Large intestine (tissue), 3 donors: ENCODE results near the gene EEF1AKMT1. TPM values are rescaled to one million over a fixed set of nuclear protein-coding genes. Genes with fewer than 3 reads are reported as not detected.

Source experiments
- DNase-seq, 2 donors: peaks; one replicate each; pipeline versions ENCODE4 v3.0.0 to v3.0.0-alpha.2; 2013
- H3K27ac ChIP-seq: one replicate; pipeline ENCODE4 v1.5.1; 2013; ENCODE audit warnings: low read length
- H3K27me3 ChIP-seq: 2 replicates; pipeline ENCODE4 v1.6.1; 2013; ENCODE audit warnings: low read length; ENCODE audit not compliant: control insufficient read depth, insufficient read depth
- H3K36me3 ChIP-seq: 2 replicates; pipeline ENCODE4 v1.6.1; 2013; ENCODE audit warnings: low read length; ENCODE audit not compliant: control insufficient read depth, insufficient read depth
- H3K4me1 ChIP-seq: one replicate; pipeline ENCODE4 v1.6.1; 2013; ENCODE audit warnings: low read length; ENCODE audit not compliant: control insufficient read depth, insufficient read depth
- H3K4me3 ChIP-seq: one replicate; pipeline ENCODE4 v1.5.1; 2013; ENCODE audit warnings: low read length
- H3K9me3 ChIP-seq: one replicate; pipeline ENCODE4 v1.6.1; 2013; ENCODE audit warnings: mild to moderate bottlenecking, low read depth, low read length, moderate library complexity; ENCODE audit not compliant: control insufficient read depth
- WGBS: methylation state at CpG from one replicate; pipeline ENCODE4 v1.1.5; 2013; ENCODE audit warnings: low lambda C conversion rate; ENCODE audit not compliant: insufficient coverage; 5-methylcytosine and 5-hydroxymethylcytosine counted together
- polyA plus RNA-seq: library from polyadenylated mRNA; unstranded; fragments of 120-200 nt; gene quantifications from one replicate; pipeline ENCODE4 v1.2.1, GENCODE V29; 2013

Gene EEF1AKMT1
- polyA plus RNA-seq, 1 donor = 9.0 TPM

DNA sequence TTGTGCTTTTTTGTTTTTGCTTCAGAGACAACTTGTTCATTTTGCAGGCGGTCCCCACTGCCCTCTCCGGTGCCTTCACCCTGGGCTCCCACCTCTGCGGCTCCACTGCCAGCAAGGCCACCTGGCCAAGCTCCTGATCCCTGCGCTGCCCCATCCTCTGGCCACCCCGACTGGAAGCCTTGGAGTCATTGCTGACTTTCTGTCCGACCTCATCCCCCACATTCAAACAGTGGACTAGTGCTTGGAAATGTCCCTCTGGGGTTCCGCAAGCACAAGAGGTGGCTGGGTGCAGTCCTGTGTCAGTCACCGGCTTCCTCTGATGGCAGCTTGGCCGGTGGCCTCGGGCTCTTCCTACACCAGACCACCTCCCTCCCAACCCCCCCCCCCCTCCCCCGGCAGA, 53.3 kb downstream of the EEF1AKMT1 start:
- no CpG with 5 or more reads among the region's 11 CpGs for WGBS
- Histone ChIP-seq H3K27ac (no peak overlapping the region), H3K9me3 (peaks cover 4% of the 10 kb centered on the region), H3K4me1 (no peaks in the 10 kb centered on the region), H3K36me3 (no peaks in the 10 kb centered on the region), H3K27me3 (peaks cover 27% of the 10 kb centered on the region), H3K4me3 (no peak overlapping the region)
- no peak for DNase-seq

DNA sequence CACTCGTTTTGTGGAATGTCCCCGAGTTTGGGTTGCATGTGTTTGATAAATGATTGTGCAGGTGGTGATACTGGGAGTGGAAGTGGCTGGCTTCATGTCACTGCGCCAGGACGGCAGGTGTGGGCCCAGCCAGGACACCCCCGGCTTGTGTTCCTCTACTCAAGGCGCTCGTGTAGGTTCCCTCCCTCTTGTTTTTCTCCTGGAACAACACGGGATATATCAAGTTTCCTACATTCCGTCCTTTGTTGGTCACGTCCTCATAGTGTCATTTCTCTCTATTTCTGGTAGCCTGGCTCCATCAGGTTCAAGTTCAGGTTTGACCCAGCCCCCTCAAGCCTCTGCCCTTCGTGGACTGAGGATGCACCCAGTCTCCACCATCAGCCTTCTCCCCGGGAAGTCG, 54.0 kb downstream of the EEF1AKMT1 start:
- no peak overlapping the region for H3K27ac ChIP-seq
- WGBS = 70% methylated on average over 3 of the region's 13 CpGs
- no peaks in the 10 kb centered on the region for H3K4me1 ChIP-seq
- H3K4me3 ChIP-seq = no peak overlapping the region
- peaks cover 27% of the 10 kb centered on the region for H3K27me3 ChIP-seq
- no peak for DNase-seq
- H3K9me3 ChIP-seq = peaks cover 4% of the 10 kb centered on the region
- no peaks in the 10 kb centered on the region for H3K36me3 ChIP-seq

DNA sequence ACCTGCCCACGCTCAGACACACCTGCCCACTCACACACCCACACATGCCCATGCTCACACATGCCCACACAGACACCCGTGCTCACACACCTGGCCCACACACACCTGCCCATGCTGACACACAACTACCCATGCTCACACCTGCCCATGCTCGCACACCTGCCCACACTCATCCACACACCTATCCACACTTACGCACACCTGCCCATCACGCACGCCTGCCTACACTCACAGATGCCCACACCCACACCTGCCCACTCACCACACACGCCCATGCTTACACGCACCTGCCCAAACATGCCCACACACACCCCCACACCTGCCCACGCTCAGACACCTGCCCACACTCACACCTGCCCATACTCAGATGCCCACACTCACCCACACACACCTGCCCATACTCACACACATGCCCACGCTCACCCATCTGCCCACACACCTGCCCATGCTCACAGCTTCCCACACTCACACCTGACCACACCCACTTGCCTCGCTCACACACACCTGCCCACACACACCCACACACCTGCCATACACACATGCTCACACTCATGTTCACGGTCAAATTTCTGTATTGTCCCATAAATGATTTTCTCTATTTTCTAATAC, 54.7 kb downstream of the EEF1AKMT1 start:
- WGBS = 100% methylated on average over 1 of the region's 12 CpGs
- Histone ChIP-seq H3K4me1 (no peaks in the 10 kb centered on the region), H3K27ac (no peak overlapping the region), H3K9me3 (peaks cover 4% of the 10 kb centered on the region), H3K27me3 (peaks cover 32% of the 10 kb centered on the region), H3K4me3 (no peak overlapping the region), H3K36me3 (no peaks in the 10 kb centered on the region)
- DNase-seq = no peak

DNA sequence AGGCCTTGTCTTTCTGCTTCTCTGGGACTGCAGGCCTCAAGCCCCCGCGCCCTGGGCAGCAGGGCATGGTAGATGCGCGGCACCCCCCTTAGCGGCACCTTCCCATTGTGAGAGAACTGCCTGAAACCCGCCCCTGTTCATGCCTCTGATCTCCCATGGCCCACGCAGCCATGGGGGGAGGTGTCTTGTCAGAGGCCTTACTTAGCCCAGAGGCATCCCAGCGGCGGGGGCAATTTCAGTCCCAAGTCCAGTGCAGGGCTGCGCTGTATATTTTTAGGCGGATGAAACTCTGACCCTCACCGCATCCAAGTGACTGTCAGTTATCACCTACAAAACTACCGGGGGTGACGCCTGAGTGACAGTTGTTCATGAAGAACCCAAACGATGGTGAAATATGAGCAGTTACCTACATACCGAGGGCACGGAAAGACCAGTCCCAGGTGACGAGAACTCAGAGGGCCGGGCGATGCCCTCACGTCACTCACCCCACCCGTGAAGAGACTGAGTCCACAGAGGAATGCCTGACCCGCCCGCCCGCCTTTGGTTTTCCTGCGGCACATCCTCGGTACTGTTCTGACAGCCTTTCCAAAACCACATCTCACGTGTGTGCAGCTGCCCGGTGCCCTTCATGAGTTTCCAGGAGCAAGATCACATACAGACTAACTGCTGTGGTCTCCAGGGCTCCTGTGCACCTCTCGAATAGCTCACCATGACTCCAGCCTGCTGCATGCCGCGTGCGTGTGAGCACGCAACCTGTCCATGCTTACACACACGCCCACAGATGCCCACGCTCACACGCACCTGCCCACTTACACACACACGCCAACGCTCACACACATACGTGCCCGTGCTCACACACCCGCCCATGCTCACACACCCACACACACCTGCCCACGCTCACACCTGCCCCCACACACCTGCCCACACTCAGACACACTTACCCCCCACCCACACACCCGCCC, 55.9 kb downstream of the EEF1AKMT1 start:
- no peak for DNase-seq
- Histone ChIP-seq H3K4me1 (no peaks in the 10 kb centered on the region), H3K27me3 (peaks cover 35% of the 10 kb centered on the region), H3K36me3 (no peaks in the 10 kb centered on the region), H3K27ac (no peak overlapping the region), H3K9me3 (peaks cover 4% of the 10 kb centered on the region), H3K4me3 (no peak overlapping the region)
- WGBS = 80% methylated on average over 1 of the region's 44 CpGs

DNA sequence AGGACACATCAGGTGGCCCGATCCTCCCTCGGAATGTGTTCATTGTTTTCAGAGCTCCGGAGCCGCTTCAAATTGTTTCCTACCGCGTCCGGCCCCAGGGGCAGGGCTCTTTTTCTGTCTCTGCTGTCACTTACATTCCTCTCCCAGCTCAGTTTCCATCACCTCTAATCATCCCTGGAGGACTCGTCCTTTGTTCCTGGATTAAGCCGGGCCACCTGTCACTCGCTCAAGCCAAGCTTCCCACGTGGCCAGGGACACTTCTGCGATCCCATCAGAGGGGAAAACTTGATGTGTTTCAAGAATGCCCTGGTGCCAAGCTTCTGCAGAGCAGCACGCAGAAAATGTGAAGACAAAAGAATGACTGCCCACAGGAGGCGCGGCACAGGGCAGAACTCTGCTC, 56.8 kb downstream of the EEF1AKMT1 start:
- Histone ChIP-seq H3K9me3 (peaks cover 4% of the 10 kb centered on the region), H3K27ac (no peak overlapping the region), H3K4me1 (no peaks in the 10 kb centered on the region), H3K36me3 (no peaks in the 10 kb centered on the region), H3K27me3 (peaks cover 29% of the 10 kb centered on the region), H3K4me3 (no peak overlapping the region)
- WGBS = no CpG with 5 or more reads among the region's 15 CpGs
- DNase-seq = no peak

DNA sequence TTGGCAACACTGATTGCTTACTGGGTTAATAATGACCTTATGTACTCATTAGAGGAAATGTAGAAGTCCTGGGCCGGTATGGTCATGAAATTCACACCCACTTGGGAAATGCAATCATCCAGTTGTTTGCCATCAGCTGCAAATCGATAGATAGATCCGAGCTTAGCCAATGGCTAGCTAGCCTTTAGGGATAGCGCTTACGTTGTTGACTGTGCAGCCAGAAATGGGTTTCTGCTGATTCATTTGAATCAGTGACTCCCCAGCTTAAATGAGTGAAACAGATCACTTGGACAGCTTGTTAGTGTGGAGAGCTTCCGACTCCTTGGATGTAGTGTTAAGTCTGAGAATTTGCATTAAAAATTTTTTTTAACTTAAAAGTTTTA, 58.4 kb downstream of the EEF1AKMT1 start:
- H3K27me3 ChIP-seq = peaks cover 13% of the 10 kb centered on the region
- no peak overlapping the region for H3K4me3 ChIP-seq
- H3K36me3 ChIP-seq = no peaks in the 10 kb centered on the region
- no peak overlapping the region for H3K27ac ChIP-seq
- WGBS = no CpG with 5 or more reads among the region's 6 CpGs
- H3K4me1 ChIP-seq = no peaks in the 10 kb centered on the region
- no peaks in the 10 kb centered on the region for H3K9me3 ChIP-seq
- DNase-seq = no peak

DNA sequence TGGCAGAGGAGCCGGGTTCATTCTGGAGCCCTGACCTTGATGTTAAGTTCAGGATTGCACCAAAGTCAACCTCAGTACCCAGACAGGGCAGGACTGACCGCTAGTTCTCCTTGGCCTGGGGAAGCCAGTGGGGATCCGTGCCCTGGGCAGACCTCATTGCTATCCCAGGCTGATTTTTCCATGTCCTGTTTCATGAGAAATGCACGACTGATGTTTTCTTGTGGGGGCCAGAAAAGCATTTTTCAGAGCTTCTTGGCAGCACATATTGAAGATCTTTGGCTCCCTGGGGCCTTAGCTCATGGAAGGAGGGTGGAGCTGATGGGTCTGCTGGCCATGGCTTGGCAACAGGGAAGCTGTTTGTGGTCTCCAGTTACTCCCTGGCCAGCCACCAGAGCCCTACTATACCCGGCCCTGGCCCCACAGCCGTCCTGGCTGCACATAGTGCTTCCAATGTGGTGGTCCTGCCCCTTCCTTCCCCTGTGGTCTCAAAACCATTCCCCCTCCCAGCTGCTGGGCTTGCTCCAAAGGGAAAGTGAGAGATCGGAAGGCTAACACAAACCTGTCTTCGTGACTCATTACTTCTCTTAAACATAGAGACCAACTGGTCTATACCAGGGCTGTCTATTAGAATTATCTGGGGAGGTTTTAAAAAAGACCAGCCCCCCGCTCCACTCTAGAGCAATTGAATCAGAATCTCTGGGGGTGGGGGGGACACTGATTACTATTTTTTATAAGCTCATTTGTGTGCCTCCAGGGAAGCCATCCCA, 59.0 kb downstream of the EEF1AKMT1 start:
- Histone ChIP-seq H3K9me3 (no peaks in the 10 kb centered on the region), H3K27me3 (peaks cover 10% of the 10 kb centered on the region), H3K36me3 (no peaks in the 10 kb centered on the region), H3K4me1 (no peaks in the 10 kb centered on the region), H3K27ac (no peak overlapping the region), H3K4me3 (no peak overlapping the region)
- DNase-seq = peak in 1 of 2 donors; percentile 23
- no CpG with 5 or more reads among the region's 9 CpGs for WGBS

DNA sequence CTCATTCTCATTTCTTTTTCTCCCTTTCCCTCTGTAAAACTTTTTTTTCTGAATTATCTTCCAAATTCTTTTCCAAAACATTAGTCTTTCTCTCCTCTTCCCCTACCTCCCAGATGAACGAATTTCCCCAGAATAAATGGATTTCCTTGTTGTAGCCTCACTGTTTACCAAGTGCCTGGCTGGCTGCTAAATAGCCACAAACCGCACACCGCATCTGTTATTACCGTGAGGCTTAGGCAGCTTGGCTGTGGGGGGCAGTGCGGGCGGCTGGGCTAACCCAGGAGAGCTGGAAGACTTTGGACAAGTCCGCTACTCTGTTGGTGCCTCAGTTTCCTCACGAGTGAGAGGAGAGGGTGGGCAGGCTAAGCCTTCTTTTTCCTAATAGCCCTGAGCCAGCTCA, 59.6 kb downstream of the EEF1AKMT1 start:
- no peak overlapping the region for H3K4me3 ChIP-seq
- no peaks in the 10 kb centered on the region for H3K4me1 ChIP-seq
- 20% methylated on average over 1 of the region's 8 CpGs for WGBS
- peaks cover 10% of the 10 kb centered on the region for H3K27me3 ChIP-seq
- DNase-seq = no peak
- no peak overlapping the region for H3K27ac ChIP-seq
- no peaks in the 10 kb centered on the region for H3K36me3 ChIP-seq
- no peaks in the 10 kb centered on the region for H3K9me3 ChIP-seq

DNA sequence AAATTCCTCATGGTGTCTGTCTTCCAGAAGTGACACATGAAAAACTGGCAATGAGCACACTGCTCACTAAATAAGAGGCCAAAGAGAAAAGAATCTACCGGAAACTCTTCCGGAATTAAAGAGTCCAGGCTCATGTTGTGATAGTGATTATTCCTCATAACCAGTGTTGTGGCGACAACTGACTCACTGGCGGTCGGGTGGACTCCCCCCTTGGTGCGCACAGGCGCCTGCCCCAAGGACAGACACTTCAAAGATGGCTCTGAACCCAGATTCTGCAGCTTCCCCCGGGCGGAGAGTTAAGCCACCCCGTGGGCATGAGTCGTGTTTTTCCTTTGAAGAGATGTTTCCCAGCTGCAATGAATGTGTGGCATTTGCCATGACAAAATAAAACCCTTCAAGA, 60.0 kb downstream of the EEF1AKMT1 start:
- Histone ChIP-seq H3K27me3 (peaks cover 10% of the 10 kb centered on the region), H3K27ac (no peak overlapping the region), H3K36me3 (no peaks in the 10 kb centered on the region), H3K4me3 (no peak overlapping the region), H3K4me1 (no peaks in the 10 kb centered on the region), H3K9me3 (no peaks in the 10 kb centered on the region)
- no CpG with 5 or more reads among the region's 11 CpGs for WGBS
- DNase-seq = no peak

DNA sequence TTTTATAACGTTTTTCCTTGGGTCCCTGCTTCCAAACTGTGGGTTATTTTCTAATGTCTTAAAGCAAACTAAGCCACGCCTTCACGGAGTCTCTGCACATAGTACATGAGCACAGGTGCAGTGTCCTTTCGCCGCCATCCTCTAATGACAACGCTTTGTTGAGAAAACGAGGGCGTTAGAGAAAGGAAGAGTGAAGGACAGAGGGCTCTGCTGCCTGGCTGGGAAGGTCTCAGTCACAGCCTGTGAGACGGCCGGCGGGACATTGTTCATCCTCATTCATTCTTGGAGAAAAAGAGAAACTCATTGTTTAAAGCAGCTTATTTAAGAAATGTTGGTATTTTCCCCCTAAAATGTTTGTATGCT, 60.8 kb downstream of the EEF1AKMT1 start:
- H3K27me3 ChIP-seq = peaks cover 10% of the 10 kb centered on the region
- no peak overlapping the region for H3K4me3 ChIP-seq
- H3K36me3 ChIP-seq = no peaks in the 10 kb centered on the region
- DNase-seq = no peak
- H3K27ac ChIP-seq = no peak overlapping the region
- whole genome bisulfite sequencing = 41% methylated on average over 4 of the region's 11 CpGs
- H3K9me3 ChIP-seq = no peaks in the 10 kb centered on the region
- H3K4me1 ChIP-seq = no peaks in the 10 kb centered on the region
